Bronchial epithelial cell (primary cell): ENCODE measurements around the gene CHRNA9. TPM values are rescaled to one million over a fixed set of nuclear protein-coding genes. Genes with fewer than 3 reads are reported as not detected.
A peak's percentile ranks its signal among the peaks of the same experiment; 100 is the strongest.
"Not testable (repeated sequence)": the region's sequence is repeated elsewhere in the genome, so short reads cannot be mapped to it uniquely, and the experiment has no call there.

Experiments used
- DNase-seq: peaks from one replicate; pipeline ENCODE4 v3.0.0-alpha.2; 2010; ENCODE audit warnings: low read depth
- FAIRE-seq: peaks from 2 replicates; lab custom pipeline; 2011; peaks lifted over from hg19 to GRCh38; lab: Jason Lieb, UNC
- H3K27me3 ChIP-seq: 2 replicates; pipeline ENCODE4 v1.5.1; 2011; ENCODE audit warnings: low read length; ENCODE audit not compliant: control insufficient read depth, insufficient read depth
- H3K36me3 ChIP-seq: 2 replicates; pipeline ENCODE4 v1.5.1; 2011; ENCODE audit warnings: low read length; ENCODE audit not compliant: control insufficient read depth, insufficient read depth
- H3K4me3 ChIP-seq: 2 replicates; pipeline ENCODE4 v1.5.1; 2011; ENCODE audit warnings: mild to moderate bottlenecking, low read depth, low read length, control low read depth
- CTCF ChIP-seq: IDR thresholded peaks from 2 replicates; pipeline ENCODE4 v1.5.1; 2011; ENCODE audit warnings: mild to moderate bottlenecking, moderate library complexity, low read length, control low read depth, inconsistent platforms; ENCODE audit not compliant: insufficient read depth, severe bottlenecking
- total RNA-seq: library from RNA; depleted of rRNA; stranded (reverse); fragments of >200 nt; gene quantifications from 2 replicates; pipeline ENCODE4 v1.2.1, GENCODE V29; 2014

Gene CHRNA9
- total RNA-seq, 1 donor from 2014 or later = 0.26 TPM

- H3K27me3 ChIP-seq = no peaks in the 10 kb centered on the region
- DNase-seq (peak; percentile 71), FAIRE-seq (no peak)
- no peak overlapping the region for H3K4me3 ChIP-seq
- H3K36me3 ChIP-seq = no peaks in the 10 kb centered on the region
- no peak for TF ChIP-seq CTCF
Observed at GRCh38 chr4:40292313-40292759, 42.8 kb upstream of the CHRNA9 start.

- no peak for FAIRE-seq
- H3K4me3 ChIP-seq = no peak overlapping the region
- no peaks in the 10 kb centered on the region for H3K27me3 ChIP-seq
- no peak for TF ChIP-seq CTCF
- no peaks in the 10 kb centered on the region for H3K36me3 ChIP-seq
- DNase-seq = no peak
Observed at GRCh38 chr4:40294339-40294738, 40.8 kb upstream of the CHRNA9 start.

- peak; percentile 68 for FAIRE-seq
- not testable (repeated sequence) for DNase-seq
Observed at GRCh38 chr4:40295030-40295429, 40.1 kb upstream of the CHRNA9 start.

GRCh38 chr4:40295572-40295971, 39.6 kb upstream of the CHRNA9 start:
- H3K36me3 ChIP-seq = no peaks in the 10 kb centered on the region
- TF ChIP-seq CTCF = no peak
- no peak overlapping the region for H3K4me3 ChIP-seq
- DNase-seq (no peak), FAIRE-seq (no peak)
- H3K27me3 ChIP-seq = no peaks in the 10 kb centered on the region

More at GRCh38 chr4:40295030-40295429, 40.1 kb upstream of the CHRNA9 start:
- not testable (repeated sequence) for H3K4me3 ChIP-seq, H3K36me3 ChIP-seq, H3K27me3 ChIP-seq

GRCh38 chr4:40299126-40299525, 36.0 kb upstream of the CHRNA9 start:
- H3K27me3 ChIP-seq = no peaks in the 10 kb centered on the region
- TF ChIP-seq CTCF = no peak
- no peaks in the 10 kb centered on the region for H3K36me3 ChIP-seq
- no peak overlapping the region for H3K4me3 ChIP-seq
- no peak for DNase-seq
- FAIRE-seq = no peak

- H3K36me3 ChIP-seq = no peaks in the 10 kb centered on the region
- FAIRE-seq (no peak), DNase-seq (peak; percentile 62)
- H3K27me3 ChIP-seq = no peaks in the 10 kb centered on the region
- no peak overlapping the region for H3K4me3 ChIP-seq
- TF ChIP-seq CTCF = no peak
Observed at GRCh38 chr4:40299811-40300292, 35.3 kb upstream of the CHRNA9 start.
